Measurements from ENCODE around the gene C4orf51.
"Not testable (repeated sequence)": the region's sequence is repeated elsewhere in the genome, so short reads cannot be mapped to it uniquely, and the experiment has no call there.

C4orf51 gene

DNA sequence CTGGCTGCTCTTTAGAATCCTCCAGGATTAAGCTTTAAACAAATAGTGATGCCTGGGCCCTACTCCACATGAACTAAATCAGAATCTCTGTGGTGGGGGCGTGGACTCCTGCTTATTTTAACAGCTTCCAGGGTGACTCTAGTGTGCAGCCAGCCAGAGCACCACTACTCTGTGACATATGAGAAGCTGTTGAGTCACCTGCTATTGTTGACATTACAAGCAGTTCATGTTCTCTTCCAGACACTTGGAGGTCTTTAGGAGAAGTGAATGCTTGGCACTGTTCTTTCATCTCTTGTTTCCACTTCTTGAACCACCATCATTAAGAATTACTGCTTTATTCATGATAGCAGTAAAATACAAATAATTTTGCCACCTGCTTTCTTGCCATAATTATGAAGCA, 426 bp upstream of the C4orf51 start:
- Histone ChIP-seq H3K27me3 (no peaks in the 10 kb centered on the region), H3K36me3 (no peaks in the 10 kb centered on the region), H3K9me3 (no peaks in the 10 kb centered on the region), H3K4me1 (no peaks in the 10 kb centered on the region; the same call in 1 of the 2 replicates), H3K4me3 (ENCODE audit: low read depth, low read length) (no peak overlapping the region)
- DNase-seq: no peak
- TF ChIP-seq, protein P1, sequence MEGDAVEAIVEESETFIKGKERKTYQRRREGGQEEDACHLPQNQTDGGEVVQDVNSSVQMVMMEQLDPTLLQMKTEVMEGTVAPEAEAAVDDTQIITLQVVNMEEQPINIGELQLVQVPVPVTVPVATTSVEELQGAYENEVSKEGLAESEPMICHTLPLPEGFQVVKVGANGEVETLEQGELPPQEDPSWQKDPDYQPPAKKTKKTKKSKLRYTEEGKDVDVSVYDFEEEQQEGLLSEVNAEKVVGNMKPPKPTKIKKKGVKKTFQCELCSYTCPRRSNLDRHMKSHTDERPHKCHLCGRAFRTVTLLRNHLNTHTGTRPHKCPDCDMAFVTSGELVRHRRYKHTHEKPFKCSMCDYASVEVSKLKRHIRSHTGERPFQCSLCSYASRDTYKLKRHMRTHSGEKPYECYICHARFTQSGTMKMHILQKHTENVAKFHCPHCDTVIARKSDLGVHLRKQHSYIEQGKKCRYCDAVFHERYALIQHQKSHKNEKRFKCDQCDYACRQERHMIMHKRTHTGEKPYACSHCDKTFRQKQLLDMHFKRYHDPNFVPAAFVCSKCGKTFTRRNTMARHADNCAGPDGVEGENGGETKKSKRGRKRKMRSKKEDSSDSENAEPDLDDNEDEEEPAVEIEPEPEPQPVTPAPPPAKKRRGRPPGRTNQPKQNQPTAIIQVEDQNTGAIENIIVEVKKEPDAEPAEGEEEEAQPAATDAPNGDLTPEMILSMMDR (IDR thresholded peaks at IDR 0.05; ENCODE audit: low read depth, low read length): no peak

DNA sequence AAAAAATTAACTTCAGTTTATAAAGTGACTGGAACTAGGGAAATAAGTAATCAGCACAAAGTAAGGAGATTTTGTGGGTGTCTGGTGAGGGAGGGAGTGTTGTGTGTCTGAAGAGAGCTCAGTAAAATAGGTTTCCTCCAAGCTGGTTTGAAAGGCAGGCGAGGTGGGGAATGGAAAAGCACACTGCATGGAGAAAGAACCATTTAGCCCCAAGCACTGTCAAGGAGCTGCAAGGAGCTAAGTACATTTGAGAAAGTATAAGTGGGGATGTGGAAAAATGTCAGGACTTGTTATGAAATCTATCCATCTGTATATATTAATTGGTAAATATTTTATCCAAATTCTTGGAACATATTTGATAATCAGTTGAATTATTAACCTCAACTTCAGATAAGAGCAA, 956 bp downstream of the C4orf51 start:
- Histone ChIP-seq H3K4me3 (ENCODE audit: low read depth, low read length) (no peak overlapping the region), H3K36me3 (no peaks in the 10 kb centered on the region), H3K9me3 (no peaks in the 10 kb centered on the region), H3K4me1 (no peaks in the 10 kb centered on the region; the same call in 1 of the 2 replicates), H3K27me3 (no peaks in the 10 kb centered on the region)
- TF ChIP-seq, protein P1 (IDR thresholded peaks at IDR 0.05; ENCODE audit: low read depth, low read length): no peak
- DNase-seq: no peak

DNA sequence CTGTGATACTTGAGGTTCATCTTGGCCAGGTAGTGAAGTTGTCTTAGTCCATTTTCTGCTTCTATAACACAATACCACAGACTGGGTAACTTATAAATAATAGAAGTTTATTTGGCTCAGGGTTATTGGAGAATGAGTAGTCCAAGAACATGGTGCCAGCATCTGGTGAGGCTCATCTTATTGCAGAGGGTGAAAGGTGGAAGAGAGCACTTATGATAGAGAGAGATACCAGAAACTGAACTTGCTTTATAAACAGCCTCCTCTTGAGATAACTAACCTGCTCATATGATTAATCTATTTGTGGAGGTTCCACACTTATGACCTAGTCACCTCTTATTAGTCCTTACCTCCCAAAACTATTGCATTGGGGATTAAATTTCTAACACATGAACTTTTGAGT, 1.6 kb downstream of the C4orf51 start:
- H3K9me3 ChIP-seq: no peaks in the 10 kb centered on the region
- no peaks in the 10 kb centered on the region; the same call in 1 of the 2 replicates for H3K4me1 ChIP-seq
- TF ChIP-seq, protein P1 (IDR thresholded peaks at IDR 0.05; ENCODE audit: low read depth, low read length): no peak
- no peaks in the 10 kb centered on the region for H3K27me3 ChIP-seq
- no peak overlapping the region for H3K4me3 ChIP-seq (ENCODE audit: low read depth, low read length)
- DNase-seq: no peak
- no peaks in the 10 kb centered on the region for H3K36me3 ChIP-seq

DNA sequence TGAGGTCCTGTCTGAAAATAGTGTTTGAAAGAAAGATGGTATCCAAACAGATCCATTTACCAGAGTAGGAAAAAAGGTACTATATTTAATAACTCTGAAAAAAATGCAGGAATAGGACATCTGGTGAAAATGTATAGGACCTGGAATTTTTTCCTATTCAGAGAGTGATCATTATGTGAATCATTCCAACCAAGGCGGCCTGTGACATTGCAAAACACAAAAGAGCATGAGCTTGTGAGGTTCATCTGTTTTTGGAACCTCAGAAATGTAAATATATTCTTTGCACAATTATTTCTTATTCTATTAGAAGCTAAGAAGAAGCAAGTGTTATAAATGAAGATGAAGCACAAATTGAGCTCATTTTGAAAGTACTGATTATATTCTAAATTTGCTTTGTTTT, 2.0 kb downstream of the C4orf51 start:
- H3K27me3 ChIP-seq: no peaks in the 10 kb centered on the region
- TF ChIP-seq, protein P1 (IDR thresholded peaks at IDR 0.05; ENCODE audit: low read depth, low read length): no peak
- H3K4me3 ChIP-seq (ENCODE audit: low read depth, low read length): no peak overlapping the region
- no peaks in the 10 kb centered on the region for H3K9me3 ChIP-seq
- H3K4me1 ChIP-seq: no peaks in the 10 kb centered on the region; the same call in 1 of the 2 replicates
- no peak for DNase-seq
- no peaks in the 10 kb centered on the region for H3K36me3 ChIP-seq

DNA sequence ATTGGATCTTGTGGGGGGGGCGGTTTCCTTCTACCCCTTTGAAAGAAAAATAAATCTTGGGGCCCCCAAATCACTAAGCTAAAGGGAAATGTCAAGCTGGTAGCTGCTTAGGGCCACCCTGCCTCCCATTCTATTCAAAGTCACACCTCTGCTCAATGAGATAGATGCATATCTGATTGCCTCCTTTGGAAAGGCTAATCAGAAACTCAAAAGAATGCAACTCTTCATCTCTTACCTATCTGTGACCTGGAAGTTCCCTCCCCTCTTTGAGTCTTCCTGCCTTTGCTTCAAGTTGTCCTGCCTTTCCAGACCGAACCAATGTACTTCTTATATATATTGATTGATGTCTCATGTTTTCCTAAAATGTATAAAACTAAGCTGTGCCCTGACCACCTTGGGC, 7.0 kb downstream of the C4orf51 start:
- no peaks in the 10 kb centered on the region for H3K36me3 ChIP-seq
- DNase-seq: no peak
- H3K9me3 ChIP-seq: no peaks in the 10 kb centered on the region
- H3K27me3 ChIP-seq: no peaks in the 10 kb centered on the region
- no peaks in the 10 kb centered on the region for H3K4me1 ChIP-seq
- TF ChIP-seq, protein P1 (IDR thresholded peaks at IDR 0.05; ENCODE audit: low read depth, low read length): no peak
- no peak overlapping the region for H3K4me3 ChIP-seq (ENCODE audit: low read depth, low read length)

DNA sequence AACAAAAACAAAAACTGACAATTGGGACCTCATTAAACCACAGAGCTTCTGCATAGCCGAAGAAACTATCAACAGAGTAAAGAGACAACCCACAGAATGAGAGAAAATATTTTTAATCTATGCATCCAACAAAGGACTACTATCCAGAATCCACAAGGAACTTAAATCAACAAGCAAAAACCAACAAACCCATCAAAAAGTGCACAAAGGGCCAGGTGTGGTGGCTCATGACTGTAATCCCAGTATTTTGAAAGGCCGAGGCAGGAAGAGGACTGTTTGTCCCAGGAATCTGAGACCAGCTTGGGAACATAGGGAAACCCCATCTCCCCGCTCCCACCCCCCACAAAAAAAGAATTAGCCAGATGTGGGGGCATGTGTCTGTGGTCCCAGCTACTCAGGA, 10.7 kb downstream of the C4orf51 start:
- no peak overlapping the region for H3K4me3 ChIP-seq (ENCODE audit: low read depth, low read length)
- TF ChIP-seq, protein P1 (IDR thresholded peaks at IDR 0.05; ENCODE audit: low read depth, low read length): no peak

DNA sequence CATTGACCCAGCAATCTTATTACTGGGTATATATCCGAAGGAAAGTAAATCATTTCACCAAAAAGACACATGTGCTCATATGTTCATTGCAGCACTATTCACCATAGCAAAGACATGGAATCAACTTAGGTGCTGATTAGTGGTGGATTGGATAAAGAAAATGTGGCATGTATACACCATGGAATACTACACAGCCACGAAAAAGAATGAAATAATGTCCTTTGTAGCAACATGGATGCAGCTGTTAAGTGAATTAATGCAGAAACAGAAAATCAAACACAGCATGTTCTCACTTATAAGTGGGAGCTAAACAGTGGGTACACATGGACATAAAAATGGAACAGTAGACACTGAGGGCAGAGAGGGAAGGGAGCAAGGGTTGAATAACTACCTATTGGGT, 11.5 kb downstream of the C4orf51 start:
- not testable (repeated sequence) for H3K36me3 ChIP-seq; H3K4me1 ChIP-seq; H3K27me3 ChIP-seq; DNase-seq; H3K9me3 ChIP-seq; H3K4me3 ChIP-seq (ENCODE audit: low read depth, low read length)

More for the DNA sequence above, 10.7 kb downstream of the C4orf51 start:
- Histone ChIP-seq H3K9me3 (no peaks in the 10 kb centered on the region), H3K4me1 (no peaks in the 10 kb centered on the region), H3K36me3 (no peaks in the 10 kb centered on the region), H3K27me3 (no peaks in the 10 kb centered on the region)
- no peak for DNase-seq
